Ascending aorta (tissue), 2 donors: ENCODE measurements around the gene ZNF74. TPM values are rescaled to one million over a fixed set of nuclear protein-coding genes. Genes with fewer than 3 reads are reported as not detected.
A peak's percentile ranks its signal among the peaks of the same experiment; 100 is the strongest.

Experiments used
- DNase-seq, 2 donors: peaks; one replicate each; pipeline ENCODE4 v3.0.0-alpha.2; 2019; ENCODE audit warnings: low spot score in 2 of 2
- H3K27ac ChIP-seq, 2 donors: fragments of 200-600 bp; sonication (generic); one replicate each; pipeline ENCODE4 v1.5.1; 2016 to 2017; ENCODE audit warnings: mild to moderate bottlenecking in 1 of 2
- H3K27me3 ChIP-seq: fragments of 200-600 bp; sonication (generic); one replicate; pipeline ENCODE4 v1.5.1; 2017
- H3K36me3 ChIP-seq, 2 donors: fragments of 200-600 bp; sonication (generic); one replicate each; pipeline ENCODE4 v1.5.1; 2016
- H3K4me1 ChIP-seq, 2 donors: fragments of 200-600 bp; sonication (generic); one replicate each; pipeline ENCODE4 v1.5.1; 2016 to 2017; ENCODE audit warnings: mild to moderate bottlenecking in 1 of 2
- H3K4me3 ChIP-seq, 2 donors: fragments of 200-600 bp; sonication (generic); one replicate each; pipeline ENCODE4 v1.5.1; 2016 to 2017; ENCODE audit warnings: mild to moderate bottlenecking in 1 of 2
- H3K9me3 ChIP-seq, 2 donors: fragments of 200-600 bp; sonication (generic); one replicate each; pipeline ENCODE4 v1.5.1; 2016
- CTCF ChIP-seq, 3 experiments: fragments of 200-600 bp in 2 of 3; fragments of 450-650 bp in 1 of 3; sonication (generic) in 2 of 3; IDR thresholded peaks; one replicate each; pipeline ENCODE4 v1.5.1; 2016 to 2019; ENCODE audit warnings: antibody characterized with exemption in 3 of 3, mild to moderate bottlenecking in 1 of 3, moderate library complexity in 1 of 3
- intact Hi-C: fragments of 100-400 bp; cut with DNase I; formaldehyde crosslinking; loops from one replicate; pipeline ENCODE4 v1.15.1; 2023
- total RNA-seq: library from RNA; depleted of rRNA; stranded (reverse); fragments of >200 nt; gene quantifications from one replicate; pipeline ENCODE4 v1.1.0, GENCODE V29; 2016

Gene ZNF74
- total RNA-seq, 1 donor from 2014 or later = 28.9 TPM

- H3K27ac ChIP-seq = no peak overlapping the region
- TF ChIP-seq CTCF (IDR thresholded peaks at IDR 0.05) = no peak
- H3K27me3 ChIP-seq = no peaks in the 10 kb centered on the region
- peak in 1 of 2 donors; percentile 56 for DNase-seq
- intact Hi-C loops = loop anchor here (10.0 kb wide), 1 partner anchor 477 kb away; no protein-coding TSS in a partner anchor
- peak overlapping the region; percentile 30 to 49 for H3K4me3 ChIP-seq
- no peaks in the 10 kb centered on the region for H3K9me3 ChIP-seq
- peaks cover 3 to 20% of the 10 kb centered on the region in 2 donors for H3K4me1 ChIP-seq
- peaks cover 27 to 38% of the 10 kb centered on the region in 2 donors for H3K36me3 ChIP-seq
Measured at GRCh38 chr22:20431511-20432192, 37.7 kb downstream of the ZNF74 start.

- TF ChIP-seq CTCF (IDR thresholded peaks at IDR 0.05) = no peak
- intact Hi-C loops = loop anchor here (10.0 kb wide), 1 partner anchor 477 kb away; no protein-coding TSS in a partner anchor
- H3K27ac ChIP-seq = no peak overlapping the region
- no peaks in the 10 kb centered on the region for H3K9me3 ChIP-seq
- H3K4me1 ChIP-seq = peaks cover 3 to 20% of the 10 kb centered on the region in 2 donors
- peaks cover 26 to 32% of the 10 kb centered on the region in 2 donors for H3K36me3 ChIP-seq
- H3K4me3 ChIP-seq = no peak overlapping the region
- DNase-seq = no peak
- H3K27me3 ChIP-seq = no peaks in the 10 kb centered on the region
Measured at GRCh38 chr22:20432244-20432686, 38.3 kb downstream of the ZNF74 start.

- no peak for DNase-seq
- Histone ChIP-seq H3K36me3 (peaks cover 19 to 24% of the 10 kb centered on the region in 2 donors), H3K27ac (no peak overlapping the region), H3K9me3 (no peaks in the 10 kb centered on the region), H3K4me1 (peaks cover 3 to 20% of the 10 kb centered on the region in 2 donors), H3K27me3 (no peaks in the 10 kb centered on the region), H3K4me3 (no peak overlapping the region)
- no peak for TF ChIP-seq CTCF (IDR thresholded peaks at IDR 0.05)
- intact Hi-C loops = loop anchor here (10.0 kb wide), 1 partner anchor 478 kb away; no protein-coding TSS in a partner anchor
Measured at GRCh38 chr22:20433191-20433590, 39.2 kb downstream of the ZNF74 start.

GRCh38 chr22:20433686-20434241, 39.8 kb downstream of the ZNF74 start:
- Histone ChIP-seq H3K27me3 (no peaks in the 10 kb centered on the region), H3K4me3 (no peak overlapping the region), H3K9me3 (no peaks in the 10 kb centered on the region), H3K36me3 (peaks cover 13 to 18% of the 10 kb centered on the region in 2 donors), H3K4me1 (peaks cover 4 to 20% of the 10 kb centered on the region in 2 donors), H3K27ac (no peak overlapping the region)
- intact Hi-C loops = loop anchor here (10.0 kb wide), 1 partner anchor 479 kb away; no protein-coding TSS in a partner anchor
- TF ChIP-seq CTCF (IDR thresholded peaks at IDR 0.05) = no peak
- no peak for DNase-seq

GRCh38 chr22:20434264-20434751, 40.4 kb downstream of the ZNF74 start:
- Histone ChIP-seq H3K4me1 (peaks cover 6 to 20% of the 10 kb centered on the region in 2 donors), H3K36me3 (peaks cover 8 to 13% of the 10 kb centered on the region in 2 donors), H3K4me3 (no peak overlapping the region), H3K9me3 (no peaks in the 10 kb centered on the region), H3K27me3 (no peaks in the 10 kb centered on the region), H3K27ac (no peak overlapping the region)
- no peak for DNase-seq
- intact Hi-C loops = loop anchor here (10.0 kb wide), 1 partner anchor 480 kb away; no protein-coding TSS in a partner anchor
- TF ChIP-seq CTCF (IDR thresholded peaks at IDR 0.05) = no peak
